Thoracic aorta endothelial cell (primary cell): ENCODE measurements around the gene FUT9. TPM values are rescaled to one million over a fixed set of nuclear protein-coding genes. Genes with fewer than 3 reads are reported as not detected.

ENCODE experiments used
- total RNA-seq: library from RNA; depleted of rRNA; stranded (reverse); fragments of >200 nt; gene quantifications from 2 replicates; pipeline ENCODE4 v1.2.3, GENCODE V29; 2012

FUT9 gene
- not detected in 2 replicates for total RNA-seq

GRCh38 chr6:96015518-96016333, at the start of gene FUT9:
Gene FUT9 (plus strand): TSS chr6:96015974. CDS start chr6:96203156, 187,182 bp downstream.

